Lower lobe of right lung (tissue), 2 donors: Measurements from ENCODE around the gene UBAP1L. TPM values are rescaled to one million over a fixed set of nuclear protein-coding genes. Genes with fewer than 3 reads are reported as not detected.

Experiments
- ATAC-seq, 2 donors: fragments of 200-7000 bp; cut with Tn5 transposase; one replicate each; pipeline ENCODE4 v1.9.1; 2020 to 2022; ENCODE audit warnings: mild to moderate bottlenecking in 2 of 2, moderate library complexity in 2 of 2
- DNase-seq: peaks from one replicate; pipeline ENCODE4 v3.0.0-alpha.2; 2020
- H3K27ac ChIP-seq: fragments of 200-600 bp; one replicate; pipeline ENCODE4 v1.8.0; 2022
- H3K27me3 ChIP-seq: fragments of 200-600 bp; one replicate; pipeline ENCODE4 v1.8.0; 2022; ENCODE audit warnings: low read depth
- H3K36me3 ChIP-seq: fragments of 200-600 bp; one replicate; pipeline ENCODE4 v1.8.0; 2022; ENCODE audit warnings: mild to moderate bottlenecking
- H3K4me1 ChIP-seq: fragments of 200-600 bp; one replicate; pipeline ENCODE4 v1.8.0; 2022
- H3K4me3 ChIP-seq: fragments of 200-600 bp; one replicate; pipeline ENCODE4 v1.8.0; 2022; ENCODE audit warnings: mild to moderate bottlenecking
- H3K9me3 ChIP-seq: fragments of 200-600 bp; one replicate; pipeline ENCODE4 v1.8.0; 2022
- intact Hi-C: fragments of 100-400 bp; cut with DNase I; formaldehyde crosslinking; loops from one replicate; pipeline ENCODE4 v1.11.0; 2022
- total RNA-seq: library from RNA; stranded (reverse); fragmentation: NEBNext Ultra II Directional; extraction: Animal tissue kit (Norgen Biotek cat#: 25700); gene quantifications from one replicate; pipeline ENCODE4 v1.2.1, GENCODE V29; 2021
- TF ChIP-seq, protein P1 (sequence below): fragments of 200-600 bp; IDR thresholded peaks from one replicate; pipeline ENCODE4 v1.8.0; 2022; ENCODE audit warnings: antibody characterized with exemption, mild to moderate bottlenecking
- donor health status: DM: no; HTN: yes; CAD: no; lungs with severe emphysema.

UBAP1L gene
- total RNA-seq, 1 donor from 2014 or later: 4.1 TPM

GRCh38 chr15:65068403-65068788 is 46.6 kb downstream of the UBAP1L start:
- Histone ChIP-seq H3K9me3 (no peaks in the 10 kb centered on the region), H3K4me1 (peaks cover 24% of the 10 kb centered on the region), H3K4me3 (peak overlapping the region; percentile 52), H3K36me3 (no peaks in the 10 kb centered on the region), H3K27me3 (peaks cover 23% of the 10 kb centered on the region), H3K27ac (peak overlapping the region; percentile 85)
- DNase-seq (peak; percentile 15), ATAC-seq (no peak)
- intact Hi-C loops: no loop called here
- TF ChIP-seq, protein P1, sequence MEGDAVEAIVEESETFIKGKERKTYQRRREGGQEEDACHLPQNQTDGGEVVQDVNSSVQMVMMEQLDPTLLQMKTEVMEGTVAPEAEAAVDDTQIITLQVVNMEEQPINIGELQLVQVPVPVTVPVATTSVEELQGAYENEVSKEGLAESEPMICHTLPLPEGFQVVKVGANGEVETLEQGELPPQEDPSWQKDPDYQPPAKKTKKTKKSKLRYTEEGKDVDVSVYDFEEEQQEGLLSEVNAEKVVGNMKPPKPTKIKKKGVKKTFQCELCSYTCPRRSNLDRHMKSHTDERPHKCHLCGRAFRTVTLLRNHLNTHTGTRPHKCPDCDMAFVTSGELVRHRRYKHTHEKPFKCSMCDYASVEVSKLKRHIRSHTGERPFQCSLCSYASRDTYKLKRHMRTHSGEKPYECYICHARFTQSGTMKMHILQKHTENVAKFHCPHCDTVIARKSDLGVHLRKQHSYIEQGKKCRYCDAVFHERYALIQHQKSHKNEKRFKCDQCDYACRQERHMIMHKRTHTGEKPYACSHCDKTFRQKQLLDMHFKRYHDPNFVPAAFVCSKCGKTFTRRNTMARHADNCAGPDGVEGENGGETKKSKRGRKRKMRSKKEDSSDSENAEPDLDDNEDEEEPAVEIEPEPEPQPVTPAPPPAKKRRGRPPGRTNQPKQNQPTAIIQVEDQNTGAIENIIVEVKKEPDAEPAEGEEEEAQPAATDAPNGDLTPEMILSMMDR: no peak

DNA sequence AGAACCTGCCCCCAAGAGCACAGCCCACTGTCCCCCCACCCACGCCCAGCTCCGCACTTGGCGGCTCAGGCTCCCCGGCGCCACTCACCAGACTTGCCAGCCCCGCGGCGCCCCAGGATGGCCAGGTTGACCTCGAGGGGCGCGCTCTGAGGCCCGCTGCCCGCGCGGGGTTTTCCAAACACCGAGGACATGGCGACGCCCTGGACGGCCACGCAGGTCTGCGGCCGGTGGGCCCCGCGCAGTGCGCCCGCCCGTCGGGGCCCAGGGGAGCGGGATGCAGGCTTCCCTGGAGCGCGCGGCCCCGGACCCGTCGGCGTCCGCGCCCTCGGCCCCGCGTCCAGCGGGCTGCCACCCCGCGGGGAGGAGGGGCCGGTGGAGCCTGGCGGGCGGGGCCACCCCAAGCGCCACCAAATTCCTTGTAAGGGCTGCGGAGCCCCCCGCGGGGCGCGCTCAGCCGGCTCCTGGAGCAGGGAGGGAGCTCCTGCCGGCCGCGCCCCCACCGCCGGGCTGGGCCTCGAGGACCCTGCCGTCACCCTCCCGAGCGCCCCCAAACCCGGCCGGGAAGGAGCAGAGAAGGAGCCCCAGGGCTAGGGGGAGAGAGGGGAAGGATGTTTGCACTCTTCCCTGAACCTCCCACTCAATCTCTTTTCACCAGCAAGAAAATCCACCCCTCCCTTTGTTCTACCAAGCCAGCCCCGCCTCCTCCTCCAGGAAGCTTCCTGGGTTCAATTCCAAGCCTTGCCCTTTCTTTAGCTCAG is 47.2 kb downstream of the UBAP1L start, which contains the start of gene RASL12:
Gene RASL12 (minus strand): TSS at position 347 of the 758 bp plus-strand sequence. CDS start 156 bp downstream, at position 191.
- no peaks in the 10 kb centered on the region for H3K36me3 ChIP-seq
- DNase-seq (peak; percentile 47), ATAC-seq (peak; percentile 40 to 45)
- intact Hi-C loops: no loop called here
- peaks cover 23% of the 10 kb centered on the region for H3K27me3 ChIP-seq
- peak within 1 kb of the TSS; percentile 52 for H3K4me3 ChIP-seq
- H3K9me3 ChIP-seq: no peaks in the 10 kb centered on the region
- peak within 1 kb of the TSS; percentile 85 for H3K27ac ChIP-seq
- TF ChIP-seq, protein P1: no peak
- peaks cover 26% of the 10 kb centered on the region for H3K4me1 ChIP-seq

GRCh38 chr15:65067317-65067644 is 47.7 kb downstream of the UBAP1L start:
- intact Hi-C loops: no loop called here
- TF ChIP-seq, protein P1: no peak
- Histone ChIP-seq H3K4me1 (peaks cover 26% of the 10 kb centered on the region), H3K36me3 (no peaks in the 10 kb centered on the region), H3K4me3 (peak overlapping the region; percentile 52), H3K9me3 (no peaks in the 10 kb centered on the region), H3K27ac (peak overlapping the region; percentile 85), H3K27me3 (peaks cover 23% of the 10 kb centered on the region)
- DNase-seq (no peak), ATAC-seq (no peak)

DNA sequence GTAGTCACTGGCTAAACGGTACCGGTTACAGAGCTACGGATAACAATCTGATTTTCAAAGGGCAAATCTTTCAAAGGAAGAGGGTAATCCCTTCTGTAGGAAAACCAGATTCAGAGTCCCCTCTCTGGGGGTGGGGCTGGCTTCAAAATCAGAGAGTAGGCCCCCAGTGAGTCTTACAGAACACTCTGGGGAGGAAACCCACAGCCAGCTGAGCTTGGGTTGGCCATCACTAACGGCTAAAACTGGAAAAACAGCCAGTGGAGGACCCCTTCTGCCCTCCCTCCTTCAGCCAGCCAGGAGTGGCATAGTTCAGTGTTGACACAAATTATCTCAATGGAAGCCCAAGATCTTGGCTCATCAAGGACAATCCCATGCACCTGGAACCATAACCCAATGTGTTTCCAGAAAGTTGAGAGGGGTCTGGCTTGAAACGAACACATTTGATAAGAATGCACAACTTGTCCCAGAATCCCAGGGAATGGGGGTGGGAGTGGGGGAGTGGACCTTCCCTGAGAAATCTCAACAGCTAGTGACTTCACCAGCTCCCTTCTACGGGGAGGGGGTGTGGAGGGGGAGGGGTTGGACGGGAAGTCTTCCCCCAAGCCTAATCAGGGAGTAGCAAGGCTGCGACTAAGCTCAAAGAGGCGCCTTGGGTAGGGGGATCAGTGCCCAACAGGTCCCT is 48.2 kb downstream of the UBAP1L start:
- Histone ChIP-seq H3K4me3 (peak overlapping the region; percentile 52), H3K27me3 (peaks cover 23% of the 10 kb centered on the region), H3K36me3 (no peaks in the 10 kb centered on the region), H3K27ac (peak overlapping the region; percentile 85), H3K4me1 (peaks cover 31% of the 10 kb centered on the region), H3K9me3 (no peaks in the 10 kb centered on the region)
- ATAC-seq (peak in 1 of 2 donors; percentile 15), DNase-seq (peak; percentile 39)
- TF ChIP-seq, protein P1: no peak
- intact Hi-C loops: no loop called here

DNA sequence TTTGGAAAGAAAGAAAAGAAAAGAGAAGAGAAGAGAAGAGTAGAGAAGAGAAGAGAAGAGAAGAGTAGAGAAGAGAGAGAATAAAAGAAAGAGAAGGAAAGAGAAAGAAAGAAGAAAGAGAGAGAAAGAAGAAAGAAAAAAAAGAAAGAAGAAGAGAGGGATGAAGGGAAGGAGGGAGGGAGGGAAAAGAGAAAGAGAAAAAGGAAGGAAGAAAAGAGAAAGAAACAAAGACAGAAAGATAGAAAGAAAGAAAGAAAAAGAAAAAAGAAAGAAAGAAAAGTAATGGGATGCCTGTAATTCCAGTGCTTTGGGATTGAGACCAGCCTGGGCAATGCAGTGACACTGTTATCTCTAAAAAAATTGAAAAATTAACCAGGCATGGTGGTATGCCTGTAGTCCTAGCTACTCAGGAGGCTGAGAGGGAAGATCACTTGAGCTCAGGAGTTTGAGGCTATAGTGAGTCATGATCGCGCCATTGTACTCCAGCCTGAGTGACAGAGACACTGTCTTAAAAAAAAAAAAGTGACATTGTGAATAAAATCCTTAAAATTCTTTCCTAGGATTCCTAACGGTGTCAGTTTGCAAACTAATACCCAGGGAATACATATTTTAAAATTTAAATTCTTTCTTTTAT is 48.9 kb downstream of the UBAP1L start:
- Histone ChIP-seq H3K9me3 (no peaks in the 10 kb centered on the region), H3K27ac (peak overlapping the region; percentile 85), H3K27me3 (peaks cover 23% of the 10 kb centered on the region), H3K4me1 (peaks cover 30% of the 10 kb centered on the region), H3K36me3 (no peaks in the 10 kb centered on the region), H3K4me3 (peak overlapping the region; percentile 52)
- ATAC-seq: no peak
- no peak for DNase-seq
- intact Hi-C loops: no loop called here
- TF ChIP-seq, protein P1: no peak
